Body of pancreas (tissue), 4 donors: Measurements from ENCODE around the gene LTB.

Source experiments
- CTCF ChIP-seq, 7 experiments: fragments of 450-650 bp in 4 of 7; fragments of 200-600 bp in 3 of 7; sonication (generic) in 3 of 7; IDR thresholded peaks; one replicate each; pipeline ENCODE4 v1.5.1; 2016 to 2019; ENCODE audit warnings: antibody characterized with exemption in 7 of 7
- POLR2A ChIP-seq, 3 donors: fragments of 450-650 bp; IDR thresholded peaks; one replicate each; pipeline ENCODE4 v1.6.1; 2016; ENCODE audit warnings: antibody characterized with exemption in 3 of 3, mild to moderate bottlenecking in 2 of 3

DNA sequence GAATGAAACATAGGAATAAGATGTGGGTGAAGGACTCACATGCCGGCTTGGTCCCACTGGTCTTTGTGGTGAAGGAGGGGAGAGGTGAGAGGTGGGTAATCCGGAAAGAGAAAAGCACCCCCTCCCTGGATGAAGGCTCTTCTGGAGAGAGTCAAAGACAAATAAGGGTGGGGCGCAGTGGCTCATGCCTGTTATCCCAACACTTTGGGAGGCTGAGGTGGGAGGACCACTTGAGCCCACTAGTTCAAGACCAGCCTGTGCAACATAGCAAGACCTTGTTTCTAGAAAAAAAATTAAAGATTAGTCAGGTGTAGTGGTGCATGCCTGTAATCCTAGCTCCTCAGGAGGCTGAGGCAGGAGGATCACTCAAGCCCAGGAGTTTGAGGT lies 3.1 kb downstream of the LTB start:
- no peak for TF ChIP-seq CTCF (IDR thresholded peaks at IDR 0.05)
- no peak for TF ChIP-seq POLR2A (IDR thresholded peaks at IDR 0.05)
